K562 (cell line): Measurements from ENCODE around the gene CPNE2.

Experiments used
- E2F5 ChIP-seq: sonication (generic); formaldehyde crosslinking; IDR thresholded peaks from 2 replicates; pipeline ENCODE4 v1.8.0; 2022; ENCODE audit warnings: mild to moderate bottlenecking, missing genetic modification reagents
- ELK1 ChIP-seq: sonication (generic); formaldehyde crosslinking; IDR thresholded peaks from 2 replicates; pipeline ENCODE4 v1.8.1; 2022; ENCODE audit warnings: missing genetic modification reagents
- FUS ChIP-seq: fragments of 200-400 bp; formaldehyde crosslinking; optimal IDR thresholded peaks from 2 replicates; pipeline ENCODE3; 2017; ENCODE audit warnings: low read depth, low read length
- KDM1A ChIP-seq, 2 experiments: fragments of 450-650 bp; IDR thresholded peaks; 2 replicates each; pipeline ENCODE4 v1.6.1; 2016; ENCODE audit warnings: mild to moderate bottlenecking in 2 of 2
- KLF10 ChIP-seq: fragments of 250-450 bp; sonication (Bioruptor Pico); IDR thresholded peaks from 2 replicates; pipeline ENCODE4 v1.6.1; 2021; ENCODE audit warnings: matching md5 sums
- POLR2A ChIP-seq: fragments of 450-650 bp; conservative IDR thresholded peaks from 2 replicates; pipeline ENCODE4 v1.6.1; 2016
- SPI1 ChIP-seq: IDR thresholded peaks from 2 replicates; pipeline ENCODE4 v1.6.1; 2011; ENCODE audit warnings: low read depth, low read length, control low read depth, borderline replicate concordance
- TF ChIP-seq, protein P1 (sequence below): fragments of 450-650 bp; IDR thresholded peaks from 2 replicates; pipeline ENCODE4 v1.6.1; 2017; ENCODE audit warnings: mild to moderate bottlenecking, moderate library complexity

- TF ChIP-seq SPI1 (no peak), KLF10 (CRISPR knock-in tag) (no peak), KDM1A (IDR thresholded peaks at IDR 0.05) (no peak), POLR2A (no peak), E2F5 (CRISPR knock-in tag) (no peak), ELK1 (CRISPR knock-in tag) (no peak), FUS (no peak)
- TF ChIP-seq, protein P1, sequence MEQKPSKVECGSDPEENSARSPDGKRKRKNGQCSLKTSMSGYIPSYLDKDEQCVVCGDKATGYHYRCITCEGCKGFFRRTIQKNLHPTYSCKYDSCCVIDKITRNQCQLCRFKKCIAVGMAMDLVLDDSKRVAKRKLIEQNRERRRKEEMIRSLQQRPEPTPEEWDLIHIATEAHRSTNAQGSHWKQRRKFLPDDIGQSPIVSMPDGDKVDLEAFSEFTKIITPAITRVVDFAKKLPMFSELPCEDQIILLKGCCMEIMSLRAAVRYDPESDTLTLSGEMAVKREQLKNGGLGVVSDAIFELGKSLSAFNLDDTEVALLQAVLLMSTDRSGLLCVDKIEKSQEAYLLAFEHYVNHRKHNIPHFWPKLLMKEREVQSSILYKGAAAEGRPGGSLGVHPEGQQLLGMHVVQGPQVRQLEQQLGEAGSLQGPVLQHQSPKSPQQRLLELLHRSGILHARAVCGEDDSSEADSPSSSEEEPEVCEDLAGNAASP: no peak
These were observed 25.8 kb upstream of the CPNE2 start for GRCh38 chr16:57066625-57067024.
